ENCODE data around the gene PTGFRN.

DNA sequence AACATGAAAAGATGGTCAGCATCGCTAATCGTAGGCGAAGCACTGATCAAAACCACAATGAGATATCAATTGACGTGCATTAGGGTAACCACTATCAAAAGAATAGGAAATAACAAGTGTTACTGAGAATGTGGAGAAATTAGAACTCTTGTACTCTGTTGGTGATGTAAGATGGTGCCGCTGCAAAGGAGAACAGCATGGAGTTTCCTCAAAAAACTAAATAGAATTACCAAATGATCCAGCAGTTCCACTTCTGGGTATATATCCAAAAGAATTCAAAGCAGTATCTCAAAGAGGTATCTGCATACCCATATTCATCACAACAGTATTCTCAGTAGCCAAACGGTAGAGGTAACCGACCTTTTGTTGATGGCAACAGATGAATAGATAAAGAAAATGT, 83.6 kb downstream of the PTGFRN start:
- TF ChIP-seq EZH2 (IDR thresholded peaks at IDR 0.05; ENCODE audit: low read length, unreplicated experiment) (no peak), CTCF (conservative IDR thresholded peaks at IDR 0.05; ENCODE audit: low read depth, low read length) (no peak), EZH2phosphoT487 (IDR thresholded peaks at IDR 0.05; ENCODE audit: borderline replicate concordance, low read length) (no peak)
